ENCODE measurements around the gene MRPL18. TPM values are rescaled to one million over a fixed set of nuclear protein-coding genes. Genes with fewer than 3 reads are reported as not detected.
A peak's percentile ranks its signal among the peaks of the same experiment; 100 is the strongest.
"Not testable (repeated sequence)": the region's sequence is repeated elsewhere in the genome, so short reads cannot be mapped to it uniquely, and the experiment has no call there.

The MRPL18 gene
- total RNA-seq, 1 experiment from 2014 or later: 95.2 TPM

- TF ChIP-seq ZNF532 (CRISPR knock-in tag; IDR thresholded peaks at IDR 0.05; ENCODE audit: borderline replicate concordance) (no peak), E2F5 (CRISPR knock-in tag; IDR thresholded peaks at IDR 0.05) (no peak)
Observed at GRCh38 chr6:159809149-159809548, 18.9 kb downstream of the MRPL18 start (continued).

GRCh38 chr6:159813781-159814180, 23.5 kb downstream of the MRPL18 start:
- DNase-seq (ENCODE audit: low spot score) (no peak), ATAC-seq (no peak)
- Mint-ChIP-seq H3K36me3 (no peaks in the 10 kb centered on the region), H3K27me3 (ENCODE audit: low read depth) (no peaks in the 10 kb centered on the region), H3K4me3 (no peak overlapping the region), H3K9me3 (no peaks in the 10 kb centered on the region), H3K27ac (no peak overlapping the region), H3K4me1 (peaks cover 26% of the 10 kb centered on the region)
- TF ChIP-seq MYBL2 (CRISPR knock-in tag; IDR thresholded peaks at IDR 0.05) (no peak), MLX (CRISPR knock-in tag; IDR thresholded peaks at IDR 0.05) (no peak), GRHL2 (CRISPR knock-in tag; IDR thresholded peaks at IDR 0.05; ENCODE audit: insufficient replicate concordance, severe bottlenecking) (no peak), SP1 (CRISPR knock-in tag; conservative IDR thresholded peaks at IDR 0.05) (no peak), ZNF671 (CRISPR knock-in tag; IDR thresholded peaks at IDR 0.05) (no peak), ZNF281 (CRISPR knock-in tag; IDR thresholded peaks at IDR 0.05) (no peak), E2F5 (CRISPR knock-in tag; IDR thresholded peaks at IDR 0.05) (no peak)
- ChIA-PET CTCF (no interaction called here), POLR2A (no interaction called here)

GRCh38 chr6:159815410-159815809, 25.1 kb downstream of the MRPL18 start:
- no peaks in the 10 kb centered on the region; the same call in 1 of the 2 replicates for H3K27me3 Mint-ChIP-seq (ENCODE audit: low read depth)
- DNase-seq (ENCODE audit: low spot score) (no peak), ATAC-seq (no peak)
- CTCF ChIA-PET: no interaction called here
- H3K27ac Mint-ChIP-seq: peak overlapping the region; percentile 81
- H3K4me1 Mint-ChIP-seq: peaks cover 37% of the 10 kb centered on the region
- no peaks in the 10 kb centered on the region for H3K36me3 Mint-ChIP-seq
- no peaks in the 10 kb centered on the region for H3K9me3 Mint-ChIP-seq
- no peak overlapping the region for H3K4me3 Mint-ChIP-seq
- no peak for TF ChIP-seq GABPB1 (CRISPR knock-in tag; IDR thresholded peaks at IDR 0.05)
- POLR2A ChIA-PET: no interaction called here

- H3K36me3 Mint-ChIP-seq, POLR2A ChIA-PET: not testable (repeated sequence)
- CTCF ChIA-PET: interaction anchor here (1.5 kb wide), 1 partner anchor 36 kb away, joined by 3 read pairs; no protein-coding TSS in a partner anchor
Observed at GRCh38 chr6:159816775-159817174, 26.5 kb downstream of the MRPL18 start.

More at GRCh38 chr6:159816775-159817174, 26.5 kb downstream of the MRPL18 start:
- not testable (repeated sequence) for ATAC-seq; H3K9me3 Mint-ChIP-seq; DNase-seq (ENCODE audit: low spot score); H3K4me3 Mint-ChIP-seq; H3K27me3 Mint-ChIP-seq (ENCODE audit: low read depth)
- Mint-ChIP-seq H3K4me1 (peaks cover 38% of the 10 kb centered on the region), H3K27ac (0 out of 2 replicates have a peak overlapping the region, but pooled peaks have one; percentile 44)
